Activated T-helper 1 cell treated with anti-CD3 and anti-CD28 coated beads, Interleukin-12 subunit alpha, Interleukin-12 subunit beta, Interleukin-2, Interleukin-4 antibody, amounts not matched to agents 30 ng/mL and 10 ng/mL and 1 ng/mL, durations not matched to agents 14 hours and 24 hours and 36 hours (primary cell): ENCODE results near the gene NXPH1. TPM values are rescaled to one million over a fixed set of nuclear protein-coding genes. Genes with fewer than 3 reads are reported as not detected.

Source experiments
- DNase-seq: peaks from one replicate; pipeline ENCODE4 v3.0.0; 2021; ENCODE audit warnings: low spot score
- H3K27ac Mint-ChIP-seq: one replicate; pipeline ENCODE4 v1.8.0; 2021; ENCODE audit warnings: mild to moderate bottlenecking, mixed read lengths
- H3K27me3 Mint-ChIP-seq: one replicate; pipeline ENCODE4 v1.8.0; 2022; ENCODE audit warnings: mild to moderate bottlenecking, moderate library complexity, mixed read lengths; ENCODE audit not compliant: insufficient read depth
- H3K36me3 Mint-ChIP-seq: one replicate; pipeline ENCODE4 v1.8.0; 2021; ENCODE audit warnings: low read depth, mixed read lengths
- H3K4me1 Mint-ChIP-seq: one replicate; pipeline ENCODE4 v1.8.0; 2021; ENCODE audit warnings: low read depth, mixed read lengths
- H3K4me3 Mint-ChIP-seq: one replicate; pipeline ENCODE4 v1.8.0; 2021; ENCODE audit warnings: mild to moderate bottlenecking, moderate library complexity, mixed read lengths
- H3K9me3 Mint-ChIP-seq: one replicate; pipeline ENCODE4 v1.8.0; 2021; ENCODE audit warnings: mixed read lengths
- intact Hi-C: fragments of 100-400 bp; cut with micrococcal nuclease; formaldehyde crosslinking; loops from one replicate; pipeline ENCODE4 v1.15.1; 2024
- total RNA-seq: library from RNA; stranded (reverse); gene quantifications from 2 replicates; pipeline ENCODE4 v1.2.3, GENCODE V29; 2022

NXPH1 gene
- total RNA-seq, 1 donor from 2014 or later: not detected

GRCh38 chr7:8594115-8594514, 160.7 kb downstream of the NXPH1 start:
- intact Hi-C loops: no loop called here
- H3K4me1 Mint-ChIP-seq: no peaks in the 10 kb centered on the region
- H3K27me3 Mint-ChIP-seq: no peaks in the 10 kb centered on the region
- no peak overlapping the region for H3K4me3 Mint-ChIP-seq
- H3K9me3 Mint-ChIP-seq: no peaks in the 10 kb centered on the region
- H3K36me3 Mint-ChIP-seq: no peaks in the 10 kb centered on the region
- no peak overlapping the region for H3K27ac Mint-ChIP-seq
- no peak for DNase-seq

- H3K27ac Mint-ChIP-seq: no peak overlapping the region
- no peaks in the 10 kb centered on the region for H3K9me3 Mint-ChIP-seq
- H3K4me1 Mint-ChIP-seq: no peaks in the 10 kb centered on the region
- intact Hi-C loops: no loop called here
- no peak for DNase-seq
- H3K4me3 Mint-ChIP-seq: no peak overlapping the region
- no peaks in the 10 kb centered on the region for H3K27me3 Mint-ChIP-seq
- no peaks in the 10 kb centered on the region for H3K36me3 Mint-ChIP-seq
Measured at GRCh38 chr7:8597565-8597964, 164.2 kb downstream of the NXPH1 start.

GRCh38 chr7:8601121-8601520, 167.7 kb downstream of the NXPH1 start:
- intact Hi-C loops: no loop called here
- Mint-ChIP-seq H3K4me3 (no peak overlapping the region), H3K27ac (no peak overlapping the region), H3K9me3 (no peaks in the 10 kb centered on the region), H3K36me3 (no peaks in the 10 kb centered on the region), H3K27me3 (no peaks in the 10 kb centered on the region), H3K4me1 (no peaks in the 10 kb centered on the region)
- no peak for DNase-seq

- Mint-ChIP-seq H3K4me1 (no peaks in the 10 kb centered on the region), H3K9me3 (no peaks in the 10 kb centered on the region), H3K4me3 (no peak overlapping the region), H3K27me3 (no peaks in the 10 kb centered on the region), H3K27ac (no peak overlapping the region), H3K36me3 (no peaks in the 10 kb centered on the region)
- intact Hi-C loops: no loop called here
- DNase-seq: no peak
Measured at GRCh38 chr7:8605221-8605620, 171.8 kb downstream of the NXPH1 start.

GRCh38 chr7:8612584-8612983, 179.2 kb downstream of the NXPH1 start:
- Mint-ChIP-seq H3K9me3 (no peaks in the 10 kb centered on the region), H3K27me3 (no peaks in the 10 kb centered on the region), H3K4me3 (no peak overlapping the region), H3K4me1 (no peaks in the 10 kb centered on the region), H3K27ac (no peak overlapping the region), H3K36me3 (no peaks in the 10 kb centered on the region)
- intact Hi-C loops: no loop called here
- no peak for DNase-seq

GRCh38 chr7:8613191-8613590, 179.8 kb downstream of the NXPH1 start:
- Mint-ChIP-seq H3K36me3 (no peaks in the 10 kb centered on the region), H3K9me3 (no peaks in the 10 kb centered on the region), H3K27me3 (no peaks in the 10 kb centered on the region), H3K4me1 (no peaks in the 10 kb centered on the region), H3K4me3 (no peak overlapping the region), H3K27ac (no peak overlapping the region)
- DNase-seq: no peak
- intact Hi-C loops: no loop called here

- H3K4me3 Mint-ChIP-seq: no peak overlapping the region
- H3K36me3 Mint-ChIP-seq: no peaks in the 10 kb centered on the region
- no peak for DNase-seq
- no peak overlapping the region for H3K27ac Mint-ChIP-seq
- intact Hi-C loops: no loop called here
- H3K9me3 Mint-ChIP-seq: no peaks in the 10 kb centered on the region
- no peaks in the 10 kb centered on the region for H3K4me1 Mint-ChIP-seq
- H3K27me3 Mint-ChIP-seq: no peaks in the 10 kb centered on the region
Measured at GRCh38 chr7:8615019-8615418, 181.6 kb downstream of the NXPH1 start.

GRCh38 chr7:8618441-8619070, 185.1 kb downstream of the NXPH1 start:
- Mint-ChIP-seq H3K27me3 (no peaks in the 10 kb centered on the region), H3K27ac (no peak overlapping the region), H3K4me1 (no peaks in the 10 kb centered on the region), H3K9me3 (no peaks in the 10 kb centered on the region), H3K4me3 (no peak overlapping the region), H3K36me3 (no peaks in the 10 kb centered on the region)
- intact Hi-C loops: no loop called here
- DNase-seq: no peak

GRCh38 chr7:8620169-8620568, 186.8 kb downstream of the NXPH1 start:
- no peak overlapping the region for H3K27ac Mint-ChIP-seq
- H3K36me3 Mint-ChIP-seq: no peaks in the 10 kb centered on the region
- H3K4me1 Mint-ChIP-seq: no peaks in the 10 kb centered on the region
- no peak for DNase-seq
- H3K4me3 Mint-ChIP-seq: no peak overlapping the region
- H3K9me3 Mint-ChIP-seq: no peaks in the 10 kb centered on the region
- H3K27me3 Mint-ChIP-seq: no peaks in the 10 kb centered on the region
- intact Hi-C loops: no loop called here

GRCh38 chr7:8625612-8626011, 192.2 kb downstream of the NXPH1 start:
- no peak overlapping the region for H3K4me3 Mint-ChIP-seq
- H3K27me3 Mint-ChIP-seq: no peaks in the 10 kb centered on the region
- H3K36me3 Mint-ChIP-seq: no peaks in the 10 kb centered on the region
- intact Hi-C loops: no loop called here
- H3K4me1 Mint-ChIP-seq: no peaks in the 10 kb centered on the region
- no peak for DNase-seq
- H3K9me3 Mint-ChIP-seq: no peaks in the 10 kb centered on the region
- no peak overlapping the region for H3K27ac Mint-ChIP-seq

- Mint-ChIP-seq H3K4me1 (no peaks in the 10 kb centered on the region), H3K27ac (no peak overlapping the region), H3K4me3 (no peak overlapping the region), H3K27me3 (no peaks in the 10 kb centered on the region), H3K36me3 (no peaks in the 10 kb centered on the region), H3K9me3 (no peaks in the 10 kb centered on the region)
- intact Hi-C loops: no loop called here
- DNase-seq: no peak
Measured at GRCh38 chr7:8627325-8627724, 193.9 kb downstream of the NXPH1 start.

GRCh38 chr7:8628656-8629055, 195.2 kb downstream of the NXPH1 start:
- no peaks in the 10 kb centered on the region for H3K4me1 Mint-ChIP-seq
- intact Hi-C loops: no loop called here
- H3K27me3 Mint-ChIP-seq: no peaks in the 10 kb centered on the region
- no peak overlapping the region for H3K4me3 Mint-ChIP-seq
- DNase-seq: no peak
- H3K27ac Mint-ChIP-seq: no peak overlapping the region
- H3K36me3 Mint-ChIP-seq: no peaks in the 10 kb centered on the region
- no peaks in the 10 kb centered on the region for H3K9me3 Mint-ChIP-seq

GRCh38 chr7:8629504-8629903, 196.1 kb downstream of the NXPH1 start:
- intact Hi-C loops: no loop called here
- no peak overlapping the region for H3K27ac Mint-ChIP-seq
- no peak for DNase-seq
- no peaks in the 10 kb centered on the region for H3K4me1 Mint-ChIP-seq
- H3K4me3 Mint-ChIP-seq: no peak overlapping the region
- H3K36me3 Mint-ChIP-seq: no peaks in the 10 kb centered on the region
- no peaks in the 10 kb centered on the region for H3K27me3 Mint-ChIP-seq
- H3K9me3 Mint-ChIP-seq: no peaks in the 10 kb centered on the region

GRCh38 chr7:8637322-8637721, 203.9 kb downstream of the NXPH1 start:
- intact Hi-C loops: no loop called here
- no peaks in the 10 kb centered on the region for H3K9me3 Mint-ChIP-seq
- no peaks in the 10 kb centered on the region for H3K4me1 Mint-ChIP-seq
- DNase-seq: no peak
- H3K27ac Mint-ChIP-seq: no peak overlapping the region
- no peaks in the 10 kb centered on the region for H3K36me3 Mint-ChIP-seq
- H3K27me3 Mint-ChIP-seq: no peaks in the 10 kb centered on the region
- H3K4me3 Mint-ChIP-seq: no peak overlapping the region
